ENCODE results near the gene AIF1L. TPM values are rescaled to one million over a fixed set of nuclear protein-coding genes. Genes with fewer than 3 reads are reported as not detected.

Gene AIF1L
- total RNA-seq, 2 donors from 2014 or later, result 4.9 to 11.5 TPM

DNA sequence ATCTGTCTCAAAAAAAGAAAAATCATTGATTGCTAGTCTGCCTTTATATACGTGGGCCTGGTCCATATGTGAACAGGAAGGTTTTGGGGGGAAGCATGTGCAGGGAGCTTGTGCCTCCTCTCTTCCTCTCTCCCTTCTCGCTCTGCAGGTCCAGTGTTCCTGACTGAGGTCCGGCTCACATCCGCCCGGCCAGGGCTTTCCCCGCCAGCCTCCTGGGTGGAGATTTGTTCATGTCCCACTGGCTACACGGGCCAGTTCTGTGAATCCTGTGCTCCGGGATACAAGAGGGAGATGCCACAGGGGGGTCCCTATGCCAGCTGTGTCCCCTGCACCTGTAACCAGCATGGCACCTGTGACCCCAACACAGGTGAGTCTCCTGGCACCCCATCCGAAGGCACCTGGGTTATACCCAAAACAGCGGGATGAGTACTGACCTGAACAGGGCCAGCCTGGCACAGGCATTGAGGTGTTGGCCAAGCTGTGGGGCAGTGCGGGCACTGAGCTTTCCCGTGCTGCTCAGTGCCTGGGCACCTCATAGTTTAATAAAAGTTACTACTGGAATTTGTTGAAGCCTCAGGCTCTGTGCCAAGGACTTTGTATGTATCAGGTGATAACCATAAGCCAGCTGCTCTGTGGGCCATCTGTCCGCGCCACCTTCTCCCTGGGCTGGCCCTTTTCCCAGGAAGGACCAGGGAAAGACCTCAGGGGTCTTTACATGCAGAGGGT is 39.4 kb upstream of the AIF1L start:
- Histone ChIP-seq H3K9me3 (no peaks in the 10 kb centered on the region), H3K36me3 (replicated peaks in 1 of 2; ENCODE audit: insufficient read depth in 1 of 2, low read depth in 2 of 2) (no peaks in the 10 kb centered on the region), H3K4me1 (no peaks in the 10 kb centered on the region), H3K27ac (no peak overlapping the region), H3K27me3 (no peaks in the 10 kb centered on the region), H3K4me3 (no peak overlapping the region)
- 68 to 85% methylated on average over 7 to 14 of the region's 14 CpGs for WGBS, 2 donors
- intact Hi-C loops (cut with DNase I), result no loop called here
- TF ChIP-seq POLR2A (IDR thresholded peaks at IDR 0.05), result no peak
- TF ChIP-seq, protein P1, sequence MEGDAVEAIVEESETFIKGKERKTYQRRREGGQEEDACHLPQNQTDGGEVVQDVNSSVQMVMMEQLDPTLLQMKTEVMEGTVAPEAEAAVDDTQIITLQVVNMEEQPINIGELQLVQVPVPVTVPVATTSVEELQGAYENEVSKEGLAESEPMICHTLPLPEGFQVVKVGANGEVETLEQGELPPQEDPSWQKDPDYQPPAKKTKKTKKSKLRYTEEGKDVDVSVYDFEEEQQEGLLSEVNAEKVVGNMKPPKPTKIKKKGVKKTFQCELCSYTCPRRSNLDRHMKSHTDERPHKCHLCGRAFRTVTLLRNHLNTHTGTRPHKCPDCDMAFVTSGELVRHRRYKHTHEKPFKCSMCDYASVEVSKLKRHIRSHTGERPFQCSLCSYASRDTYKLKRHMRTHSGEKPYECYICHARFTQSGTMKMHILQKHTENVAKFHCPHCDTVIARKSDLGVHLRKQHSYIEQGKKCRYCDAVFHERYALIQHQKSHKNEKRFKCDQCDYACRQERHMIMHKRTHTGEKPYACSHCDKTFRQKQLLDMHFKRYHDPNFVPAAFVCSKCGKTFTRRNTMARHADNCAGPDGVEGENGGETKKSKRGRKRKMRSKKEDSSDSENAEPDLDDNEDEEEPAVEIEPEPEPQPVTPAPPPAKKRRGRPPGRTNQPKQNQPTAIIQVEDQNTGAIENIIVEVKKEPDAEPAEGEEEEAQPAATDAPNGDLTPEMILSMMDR (IDR thresholded peaks at IDR 0.05), result no peak
- DNase-seq (no peak), ATAC-seq (no peak)

DNA sequence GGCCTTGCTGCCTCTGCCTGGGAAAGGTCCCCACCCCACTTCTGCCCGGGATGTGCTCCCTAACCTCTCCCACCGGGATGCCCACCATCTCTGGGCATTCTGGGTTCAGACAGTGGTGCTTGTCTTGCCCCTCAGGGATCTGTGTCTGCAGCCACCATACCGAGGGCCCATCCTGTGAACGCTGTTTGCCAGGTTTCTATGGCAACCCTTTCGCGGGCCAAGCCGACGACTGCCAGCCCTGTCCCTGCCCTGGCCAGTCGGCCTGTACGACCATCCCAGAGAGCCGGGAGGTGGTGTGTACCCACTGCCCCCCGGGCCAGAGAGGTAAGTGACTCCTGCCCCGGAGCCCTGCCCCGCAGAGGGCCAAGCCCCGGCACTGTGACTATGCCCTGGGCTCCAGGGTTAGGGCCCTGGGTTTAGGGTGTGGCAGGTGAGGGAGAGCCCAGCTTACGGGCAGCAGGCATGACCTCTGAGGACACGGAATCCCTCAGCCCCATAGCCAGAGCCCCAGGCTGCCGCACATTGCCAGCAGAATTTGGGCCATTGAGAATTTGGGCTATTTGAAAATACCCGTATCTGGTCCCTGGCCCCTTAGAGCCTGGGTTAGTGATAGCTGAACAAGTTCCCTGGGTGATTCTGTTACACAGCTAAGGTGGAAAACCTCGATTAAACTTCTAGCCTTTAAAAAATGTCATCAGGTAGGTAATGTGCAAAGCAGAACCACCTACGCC is 35.3 kb upstream of the AIF1L start:
- ATAC-seq (no peak), DNase-seq (no peak)
- Histone ChIP-seq H3K4me3 (no peak overlapping the region), H3K4me1 (no peaks in the 10 kb centered on the region), H3K9me3 (no peaks in the 10 kb centered on the region), H3K36me3 (replicated peaks in 1 of 2; ENCODE audit: insufficient read depth in 1 of 2, low read depth in 2 of 2) (no peaks in the 10 kb centered on the region), H3K27ac (no peak overlapping the region), H3K27me3 (no peaks in the 10 kb centered on the region)
- no peak for TF ChIP-seq POLR2A (IDR thresholded peaks at IDR 0.05)
- TF ChIP-seq, protein P1 (IDR thresholded peaks at IDR 0.05), result no peak
- intact Hi-C loops (cut with DNase I), result loop anchor here (5.0 kb wide), 1 partner anchor 276 kb away; no protein-coding TSS in a partner anchor
- 46 to 68% methylated on average over 3 to 15 of the region's 21 CpGs for WGBS, 2 donors

DNA sequence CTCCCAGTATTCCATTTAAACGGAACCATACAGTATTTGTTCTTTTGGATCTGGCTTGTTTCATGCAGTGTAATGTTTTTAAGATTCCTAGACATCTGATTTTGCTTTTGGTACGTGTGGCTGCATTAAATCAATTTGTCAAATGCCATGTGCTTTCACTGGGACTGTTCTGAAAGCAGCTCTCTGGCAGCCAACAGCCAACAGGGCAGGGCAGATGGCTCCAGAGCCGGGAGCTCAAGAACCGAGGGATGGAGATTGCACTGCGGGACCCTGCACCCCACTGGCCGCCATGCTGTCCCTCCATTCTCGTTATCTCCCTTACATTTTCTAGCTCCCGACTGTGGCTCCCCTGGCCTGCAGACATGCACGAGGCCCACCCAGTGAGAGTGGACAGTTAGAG is 33.4 kb upstream of the AIF1L start:
- 42 to 58% methylated on average over 3 to 9 of the region's 9 CpGs for WGBS, 2 donors
- H3K27ac ChIP-seq, result no peak overlapping the region
- ATAC-seq, result no peak
- H3K36me3 ChIP-seq (replicated peaks in 1 of 2; ENCODE audit: insufficient read depth in 1 of 2, low read depth in 2 of 2), result no peaks in the 10 kb centered on the region
- H3K4me3 ChIP-seq, result no peak overlapping the region
- DNase-seq, result no peak
- no peaks in the 10 kb centered on the region for H3K9me3 ChIP-seq
- intact Hi-C loops (cut with DNase I), result loop anchor here (5.0 kb wide), 1 partner anchor 274 kb away; no protein-coding TSS in a partner anchor
- no peak for TF ChIP-seq POLR2A (IDR thresholded peaks at IDR 0.05)
- TF ChIP-seq, protein P1 (IDR thresholded peaks at IDR 0.05), result no peak
- no peaks in the 10 kb centered on the region for H3K27me3 ChIP-seq
- no peaks in the 10 kb centered on the region for H3K4me1 ChIP-seq

DNA sequence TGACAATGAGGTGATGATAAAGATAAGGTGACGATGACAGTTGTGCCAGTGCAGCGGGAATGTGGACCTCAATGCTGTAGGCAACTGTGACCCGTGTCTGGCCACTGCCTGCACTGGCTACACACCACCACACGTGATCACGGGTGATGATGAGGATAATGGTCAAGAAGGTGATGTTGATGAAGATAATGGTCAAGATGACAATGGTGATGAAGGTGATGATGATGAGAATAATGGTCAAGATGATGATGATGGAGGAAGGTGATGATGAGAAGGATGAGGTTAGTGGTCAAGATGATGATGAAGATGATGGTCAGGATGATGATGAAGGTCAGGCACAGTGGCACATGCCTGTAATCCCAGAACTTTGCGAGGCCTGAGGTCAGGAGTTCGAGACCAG is 30.7 kb upstream of the AIF1L start:
- H3K27me3 ChIP-seq, result no peaks in the 10 kb centered on the region
- intact Hi-C loops (cut with DNase I), result no loop called here
- H3K36me3 ChIP-seq (replicated peaks in 1 of 2; ENCODE audit: insufficient read depth in 1 of 2, low read depth in 2 of 2), result no peaks in the 10 kb centered on the region
- H3K4me1 ChIP-seq, result no peaks in the 10 kb centered on the region
- H3K27ac ChIP-seq, result no peak overlapping the region
- TF ChIP-seq, protein P1 (IDR thresholded peaks at IDR 0.05), result no peak
- no peak for TF ChIP-seq POLR2A (IDR thresholded peaks at IDR 0.05)
- H3K9me3 ChIP-seq, result no peaks in the 10 kb centered on the region
- H3K4me3 ChIP-seq, result no peak overlapping the region
- DNase-seq (no peak), ATAC-seq (no peak)
- 69 to 80% methylated on average over 7 of the region's 7 CpGs for WGBS, 2 donors
